PC-3 (cell line): ENCODE measurements around the gene CD274. TPM values are rescaled to one million over a fixed set of nuclear protein-coding genes. Genes with fewer than 3 reads are reported as not detected.
A peak's percentile ranks its signal among the peaks of the same experiment; 100 is the strongest.
"Not testable (repeated sequence)": the region's sequence is repeated elsewhere in the genome, so short reads cannot be mapped to it uniquely, and the experiment has no call there.

Experiments used
- ATAC-seq: fragments of 200-7000 bp; cut with Tn5 transposase; 2 replicates; pipeline ENCODE4 v1.9.1; 2020; ENCODE audit warnings: mild to moderate bottlenecking, moderate library complexity
- BruUV-seq: library from RNA; stranded (reverse); fragments of 400-500 nt; replicated peaks from 2 replicates; lab custom pipeline; 2021; lab: Mats Ljungman, UMichigan
- CTCF ChIA-PET: fragments of 300-600 bp; sonication (Branson Sonifier 250); formaldehyde crosslinking; loops from one replicate; lab custom pipeline; 2022; ENCODE audit warnings: antibody characterized with exemption; lab: Charles Lee
- POLR2A ChIA-PET: fragments of 300-600 bp; sonication (Branson Sonifier 250); formaldehyde crosslinking; loops from one replicate; lab custom pipeline; 2022; ENCODE audit warnings: antibody characterized with exemption; ENCODE audit not compliant: unreplicated experiment; lab: Charles Lee
- DNase-seq: peaks from one replicate; pipeline ENCODE4 v3.0.0-alpha.2; 2015
- H2AFZ ChIP-seq: fragments of 300-600 bp; sonication (generic); 2 replicates; pipeline ENCODE4 v1.6.0; 2016; ENCODE audit warnings: antibody characterized with exemption, low read length
- H3F3A ChIP-seq: fragments of 300-600 bp; sonication (generic); one replicate; pipeline ENCODE4 v1.6.0; 2017; ENCODE audit warnings: antibody characterized with exemption, low read length, control low read depth, mild to moderate bottlenecking; ENCODE audit not compliant: unreplicated experiment
- H3K27ac ChIP-seq: fragments of 300-600 bp; sonication (generic); 2 replicates; pipeline ENCODE4 v1.5.1; 2016; ENCODE audit warnings: mild to moderate bottlenecking, low read length
- H3K27me3 ChIP-seq: fragments of 300-600 bp; sonication (generic); 2 replicates; pipeline ENCODE4 v1.6.1; 2016; ENCODE audit warnings: low read length, mixed read lengths
- H3K36me3 ChIP-seq: fragments of 300-600 bp; sonication (generic); 2 replicates; pipeline ENCODE4 v1.6.1; 2016; ENCODE audit warnings: low read depth, mixed run types, low read length, mixed read lengths
- H3K4me1 ChIP-seq: fragments of 300-600 bp; sonication (generic); 2 replicates; pipeline ENCODE4 v1.5.1; 2016; ENCODE audit warnings: low read length; ENCODE audit not compliant: insufficient read depth
- H3K4me2 ChIP-seq: fragments of 300-600 bp; sonication (generic); 2 replicates; pipeline ENCODE4 v1.6.0; 2016; ENCODE audit warnings: low read length
- H3K4me3 ChIP-seq: fragments of 300-600 bp; sonication (generic); 2 replicates; pipeline ENCODE4 v1.5.1; 2016; ENCODE audit warnings: mild to moderate bottlenecking, low read length, mixed read lengths
- H3K79me2 ChIP-seq: fragments of 300-600 bp; sonication (generic); 2 replicates; pipeline ENCODE4 v1.6.1; 2017; ENCODE audit warnings: low read length, mixed read lengths
- H3K9ac ChIP-seq: fragments of 300-600 bp; sonication (generic); 2 replicates; pipeline ENCODE4 v1.6.0; 2016; ENCODE audit warnings: mild to moderate bottlenecking, low read length
- H3K9me2 ChIP-seq: fragments of 300-600 bp; sonication (generic); replicated peaks from 2 replicates; pipeline ENCODE4 v1.6.1; 2016; ENCODE audit warnings: mixed run types, low read length, mixed read lengths
- H3K9me3 ChIP-seq: fragments of 300-600 bp; sonication (generic); 2 replicates; pipeline ENCODE4 v1.6.1; 2016; ENCODE audit warnings: low read length, mixed read lengths
- H4K20me1 ChIP-seq: fragments of 300-600 bp; sonication (generic); 2 replicates; pipeline ENCODE4 v1.6.1; 2016; ENCODE audit warnings: low read length, mixed read lengths
- EZH2 ChIP-seq: fragments of 300-600 bp; sonication (generic); IDR thresholded peaks from one replicate; pipeline ENCODE4 v1.6.1; 2017; ENCODE audit warnings: antibody characterized with exemption, mild to moderate bottlenecking, low read length; ENCODE audit not compliant: unreplicated experiment
- EZH2phosphoT487 ChIP-seq: fragments of 300-600 bp; sonication (generic); IDR thresholded peaks from 2 replicates; pipeline ENCODE4 v1.6.1; 2018; ENCODE audit warnings: mild to moderate bottlenecking, antibody characterized with exemption, low read length, borderline replicate concordance
- intact Hi-C: fragments of 100-400 bp; cut with micrococcal nuclease; formaldehyde crosslinking; loops from 2 replicates; pipeline ENCODE4 v1.9.0; 2023
- total RNA-seq: library from RNA; depleted of rRNA; stranded (reverse); fragments of >200 nt; gene quantifications from 2 replicates; pipeline ENCODE4 v1.2.3, GENCODE V29; 2014
- TF ChIP-seq, protein P1 (sequence below): fragments of 300-600 bp; sonication (generic); conservative IDR thresholded peaks from 2 replicates; pipeline ENCODE4 v1.5.1; 2017; ENCODE audit warnings: antibody characterized with exemption, low read depth, mild to moderate bottlenecking, low read length

Gene CD274
- total RNA-seq, 1 experiment from 2014 or later = 3.8 TPM

DNA sequence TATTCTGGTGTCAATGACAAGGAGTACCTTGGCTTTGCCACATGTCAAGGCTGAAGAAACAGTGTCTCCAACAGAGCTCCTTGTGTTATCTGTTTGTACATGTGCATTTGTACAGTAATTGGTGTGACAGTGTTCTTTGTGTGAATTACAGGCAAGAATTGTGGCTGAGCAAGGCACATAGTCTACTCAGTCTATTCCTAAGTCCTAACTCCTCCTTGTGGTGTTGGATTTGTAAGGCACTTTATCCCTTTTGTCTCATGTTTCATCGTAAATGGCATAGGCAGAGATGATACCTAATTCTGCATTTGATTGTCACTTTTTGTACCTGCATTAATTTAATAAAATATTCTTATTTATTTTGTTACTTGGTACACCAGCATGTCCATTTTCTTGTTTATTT, 19.8 kb downstream of the CD274 start:
- intact Hi-C loops = no loop called here
- H2AFZ ChIP-seq = no peak overlapping the region
- H3K36me3 ChIP-seq = no peaks in the 10 kb centered on the region
- ChIA-PET POLR2A (no interaction called here), CTCF (no interaction called here)
- H3K79me2 ChIP-seq = no peaks in the 10 kb centered on the region
- H3K27ac ChIP-seq = no peak overlapping the region
- no peak overlapping the region for H3K4me3 ChIP-seq
- ATAC-seq = peak; percentile 59
- TF ChIP-seq, protein P1, sequence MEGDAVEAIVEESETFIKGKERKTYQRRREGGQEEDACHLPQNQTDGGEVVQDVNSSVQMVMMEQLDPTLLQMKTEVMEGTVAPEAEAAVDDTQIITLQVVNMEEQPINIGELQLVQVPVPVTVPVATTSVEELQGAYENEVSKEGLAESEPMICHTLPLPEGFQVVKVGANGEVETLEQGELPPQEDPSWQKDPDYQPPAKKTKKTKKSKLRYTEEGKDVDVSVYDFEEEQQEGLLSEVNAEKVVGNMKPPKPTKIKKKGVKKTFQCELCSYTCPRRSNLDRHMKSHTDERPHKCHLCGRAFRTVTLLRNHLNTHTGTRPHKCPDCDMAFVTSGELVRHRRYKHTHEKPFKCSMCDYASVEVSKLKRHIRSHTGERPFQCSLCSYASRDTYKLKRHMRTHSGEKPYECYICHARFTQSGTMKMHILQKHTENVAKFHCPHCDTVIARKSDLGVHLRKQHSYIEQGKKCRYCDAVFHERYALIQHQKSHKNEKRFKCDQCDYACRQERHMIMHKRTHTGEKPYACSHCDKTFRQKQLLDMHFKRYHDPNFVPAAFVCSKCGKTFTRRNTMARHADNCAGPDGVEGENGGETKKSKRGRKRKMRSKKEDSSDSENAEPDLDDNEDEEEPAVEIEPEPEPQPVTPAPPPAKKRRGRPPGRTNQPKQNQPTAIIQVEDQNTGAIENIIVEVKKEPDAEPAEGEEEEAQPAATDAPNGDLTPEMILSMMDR = no peak
- TF ChIP-seq EZH2 (no peak), EZH2phosphoT487 (no peak)
- BruUV-seq = no TSS peak
- no peak overlapping the region for H3K9ac ChIP-seq
- no peaks in the 10 kb centered on the region for H3F3A ChIP-seq
- H3K9me3 ChIP-seq = no peaks in the 10 kb centered on the region
- H3K9me2 ChIP-seq = no peaks in the 10 kb centered on the region
- H3K27me3 ChIP-seq = no peaks in the 10 kb centered on the region
- H3K4me2 ChIP-seq = no peak overlapping the region
- no peaks in the 10 kb centered on the region for H4K20me1 ChIP-seq
- no peaks in the 10 kb centered on the region for H3K4me1 ChIP-seq
- peak; percentile 19 for DNase-seq

DNA sequence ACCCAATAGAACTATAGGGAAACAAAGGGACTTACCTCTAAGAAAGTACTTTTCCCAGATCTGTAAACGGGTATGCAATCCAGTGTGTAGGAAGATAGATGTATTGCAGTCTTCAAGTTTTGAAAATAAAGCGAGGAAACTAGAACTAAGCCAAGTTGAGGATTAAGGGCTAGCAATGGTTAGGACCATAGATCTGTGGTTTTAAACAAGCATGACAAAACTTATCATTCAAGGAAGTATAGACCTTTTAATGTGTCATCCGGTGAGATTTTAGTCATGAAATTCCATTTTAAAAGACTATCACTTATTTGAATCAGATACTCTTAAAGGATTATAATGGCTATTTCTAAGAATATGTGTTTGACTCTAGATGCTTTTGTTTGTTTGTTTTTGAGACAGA, 20.5 kb downstream of the CD274 start:
- Histone ChIP-seq H3K4me1 (no peaks in the 10 kb centered on the region), H3K4me2 (no peak overlapping the region), H3K4me3 (no peak overlapping the region), H2AFZ (no peak overlapping the region), H4K20me1 (no peaks in the 10 kb centered on the region), H3K9me3 (no peaks in the 10 kb centered on the region), H3K27ac (no peak overlapping the region), H3F3A (no peaks in the 10 kb centered on the region), H3K9me2 (no peaks in the 10 kb centered on the region), H3K79me2 (no peaks in the 10 kb centered on the region), H3K27me3 (no peaks in the 10 kb centered on the region), H3K9ac (no peak overlapping the region), H3K36me3 (no peaks in the 10 kb centered on the region)
- POLR2A ChIA-PET = no interaction called here
- CTCF ChIA-PET = no interaction called here
- ATAC-seq (no peak), DNase-seq (no peak)
- BruUV-seq = no TSS peak
- no peak for TF ChIP-seq EZH2
- TF ChIP-seq, protein P1 = no peak
- no peak for TF ChIP-seq EZH2phosphoT487
- intact Hi-C loops = no loop called here

DNA sequence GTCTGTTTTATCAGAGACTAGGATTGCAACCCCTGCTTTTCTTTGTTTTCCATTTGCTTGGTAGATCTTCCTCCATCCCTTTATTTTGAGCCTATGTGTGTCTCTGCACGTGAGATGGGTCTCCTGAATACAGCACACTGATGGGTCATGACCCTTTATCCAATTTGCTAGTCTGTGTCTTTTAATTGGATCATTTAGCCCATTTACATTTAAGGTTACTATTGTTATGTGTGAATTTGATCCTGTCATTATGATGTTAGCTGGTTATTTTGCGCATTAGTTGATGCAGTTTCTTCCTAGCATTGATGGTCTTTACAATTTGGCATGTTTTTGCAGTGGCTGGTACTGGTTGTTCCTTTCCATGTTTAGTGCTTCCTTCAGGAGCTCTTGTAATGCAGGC, 25.3 kb downstream of the CD274 start:
- H3K27ac ChIP-seq, DNase-seq, H3K9ac ChIP-seq, H3K79me2 ChIP-seq, H2AFZ ChIP-seq, ATAC-seq, POLR2A ChIA-PET, CTCF ChIA-PET, H3K4me3 ChIP-seq, H3K4me2 ChIP-seq, BruUV-seq, H4K20me1 ChIP-seq, H3K9me3 ChIP-seq, intact Hi-C loops, H3K36me3 ChIP-seq, H3F3A ChIP-seq, H3K4me1 ChIP-seq, H3K27me3 ChIP-seq, H3K9me2 ChIP-seq: not testable (repeated sequence)
